Inflammatory macrophage treated with lipopolysaccharide for 4 hours (primary cell): ENCODE measurements around the gene ARMC7.
A peak's percentile ranks its signal among the peaks of the same experiment; 100 is the strongest.
"Not testable (repeated sequence)": the region's sequence is repeated elsewhere in the genome, so short reads cannot be mapped to it uniquely, and the experiment has no call there.

ENCODE experiments used
- DNase-seq: peaks from one replicate; pipeline ENCODE4 v3.0.0-alpha.2; 2020

Gene ARMC7

DNA sequence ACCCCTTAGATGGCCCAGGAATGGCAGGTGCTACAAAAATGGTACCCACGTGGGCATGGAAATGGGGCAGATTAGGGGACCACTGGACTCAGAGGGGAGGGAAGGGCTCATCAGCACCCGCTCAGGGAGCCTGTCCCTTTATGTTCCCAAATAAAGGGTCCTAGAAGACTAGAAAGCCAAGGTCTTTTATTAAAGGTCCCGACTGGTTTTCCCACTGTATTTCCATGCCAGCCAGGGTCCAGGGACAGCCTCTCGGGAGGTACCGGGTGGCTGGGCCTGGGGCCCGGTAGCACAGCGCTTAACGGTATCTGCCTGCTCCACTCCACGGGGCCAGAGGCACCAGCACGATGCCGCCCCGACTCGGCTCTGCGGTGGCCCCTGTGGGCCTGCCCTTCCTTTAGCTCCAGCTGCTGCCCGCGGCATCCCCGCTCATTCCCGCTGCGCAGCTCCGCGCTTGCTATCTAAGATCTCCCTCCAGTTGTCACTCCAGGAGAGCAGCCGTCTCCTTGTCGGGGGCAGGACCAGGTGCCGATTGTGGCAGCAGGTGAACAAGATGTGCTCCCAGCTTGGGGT lies 20.4 kb downstream of the ARMC7 start:
- no peak for DNase-seq

DNA sequence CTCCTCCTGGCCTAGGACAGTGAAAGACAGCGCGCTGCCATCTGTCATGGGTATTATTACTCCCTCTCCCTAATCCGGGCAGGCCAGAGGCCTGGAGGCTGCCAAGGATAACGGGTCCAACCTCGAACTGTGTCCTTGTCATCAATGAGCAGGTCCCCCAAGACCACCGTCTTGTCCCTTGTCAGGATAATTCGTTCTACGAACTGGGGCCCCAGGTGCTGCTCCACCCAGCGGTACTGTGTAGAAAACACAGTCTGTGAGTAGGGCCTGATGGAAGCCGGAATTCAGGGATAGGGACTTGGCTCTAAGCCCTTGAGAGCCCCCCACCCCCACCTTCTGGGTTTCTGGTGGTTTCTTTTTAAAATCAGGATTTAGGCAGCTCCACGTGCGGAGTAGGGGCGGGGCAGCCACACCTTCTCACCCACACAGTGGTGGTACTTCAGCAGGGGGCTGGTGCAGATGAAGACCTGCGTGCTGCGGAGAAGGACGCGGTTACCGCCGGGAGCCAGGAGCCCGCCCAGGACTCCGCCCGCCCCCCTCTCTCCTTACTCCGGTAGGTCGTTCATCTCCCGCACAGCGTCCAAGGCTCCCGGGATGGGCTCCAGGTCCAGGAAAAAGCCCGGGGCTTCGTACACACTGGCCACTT lies 21.0 kb downstream of the ARMC7 start:
- peak; percentile 46 for DNase-seq

DNA sequence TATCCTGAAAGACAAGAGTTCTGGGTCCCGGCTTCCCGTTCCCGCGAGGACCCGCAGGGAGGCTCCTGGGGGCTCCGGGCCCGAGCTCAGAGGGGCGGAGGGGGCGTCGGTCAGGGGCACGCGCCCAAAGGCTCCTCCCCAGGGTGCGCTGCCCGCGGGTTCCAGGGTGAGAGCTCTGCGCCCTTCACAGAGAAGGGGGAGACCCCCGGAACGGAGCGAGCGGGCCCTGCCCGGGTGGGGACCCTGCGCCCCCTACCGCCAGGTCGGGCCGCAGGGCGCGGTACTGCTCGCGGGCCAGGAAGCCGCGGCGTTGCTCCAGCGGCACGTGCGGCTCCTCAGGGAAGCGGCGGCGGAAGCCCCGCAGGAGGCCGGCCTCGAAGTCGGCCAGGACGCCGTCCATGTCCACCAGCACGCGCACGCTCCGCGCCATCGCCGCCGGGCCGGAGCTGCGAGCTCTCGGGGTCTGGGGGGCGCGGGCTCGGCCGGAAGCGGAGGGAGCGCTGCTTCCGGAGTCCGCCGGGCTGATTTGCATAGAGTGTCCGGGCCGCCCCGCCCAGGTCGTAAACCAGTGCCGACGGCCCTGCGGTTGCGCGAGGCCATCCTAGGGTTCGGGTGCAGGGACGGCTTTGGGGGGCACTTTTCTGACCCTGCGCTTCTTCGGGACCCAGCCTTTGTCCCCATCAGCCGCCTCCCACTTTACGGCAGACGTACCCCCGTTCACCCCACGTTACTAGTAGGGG lies 21.7 kb downstream of the ARMC7 start, which contains the start of gene NT5C:
Gene NT5C, minus strand, starts transcription at position 465 of the 740 bp plus-strand sequence. Its CDS starts 35 bp downstream, at position 430.
- peak; percentile 78 for DNase-seq

DNA sequence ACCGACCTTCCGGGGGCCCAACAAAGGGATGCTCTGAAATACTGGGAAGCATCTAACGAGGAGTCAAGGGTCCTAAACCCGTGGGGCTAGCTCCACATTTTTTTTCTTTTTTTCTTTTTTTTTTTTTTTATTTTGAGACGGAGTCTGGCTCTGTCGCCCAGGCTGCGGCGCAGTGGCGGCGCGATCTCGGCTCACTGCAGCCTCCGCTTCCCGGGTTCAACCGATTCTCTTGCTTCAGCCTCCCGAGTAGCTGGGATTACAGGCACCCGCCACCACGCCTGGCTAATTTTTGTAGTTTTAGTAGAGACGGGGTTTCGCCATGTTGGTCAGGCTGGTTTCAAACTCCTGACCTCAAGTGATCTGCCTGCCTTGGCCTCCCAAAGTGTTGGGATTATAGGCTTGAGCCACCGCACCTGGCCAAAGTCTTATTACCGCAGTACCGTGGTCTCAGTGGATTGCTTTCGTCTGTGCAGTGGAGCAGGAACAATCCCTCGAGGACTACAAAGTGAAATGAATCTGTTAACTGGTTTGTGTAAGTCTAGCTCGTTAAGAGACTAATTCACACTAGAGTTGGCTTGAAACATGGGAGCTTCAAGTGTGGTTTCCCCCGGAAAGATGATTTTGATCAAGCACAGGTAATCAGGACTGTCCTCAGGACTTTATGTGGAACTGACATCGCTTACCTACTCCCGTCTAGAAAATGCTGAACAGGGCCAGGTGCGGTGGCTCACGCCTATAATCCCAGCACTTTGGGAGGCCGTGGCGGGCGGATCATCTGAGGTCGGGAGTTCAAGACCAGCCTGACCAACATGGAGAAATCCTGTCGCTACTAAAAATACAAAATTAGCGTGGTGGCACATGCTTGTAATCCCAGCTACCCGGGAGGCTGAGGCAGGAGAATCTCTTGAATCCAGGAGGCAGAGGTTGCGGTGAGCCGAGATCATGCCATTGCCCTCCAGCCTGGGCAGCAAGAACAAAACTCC lies 22.5 kb downstream of the ARMC7 start:
- not testable (repeated sequence) for DNase-seq

DNA sequence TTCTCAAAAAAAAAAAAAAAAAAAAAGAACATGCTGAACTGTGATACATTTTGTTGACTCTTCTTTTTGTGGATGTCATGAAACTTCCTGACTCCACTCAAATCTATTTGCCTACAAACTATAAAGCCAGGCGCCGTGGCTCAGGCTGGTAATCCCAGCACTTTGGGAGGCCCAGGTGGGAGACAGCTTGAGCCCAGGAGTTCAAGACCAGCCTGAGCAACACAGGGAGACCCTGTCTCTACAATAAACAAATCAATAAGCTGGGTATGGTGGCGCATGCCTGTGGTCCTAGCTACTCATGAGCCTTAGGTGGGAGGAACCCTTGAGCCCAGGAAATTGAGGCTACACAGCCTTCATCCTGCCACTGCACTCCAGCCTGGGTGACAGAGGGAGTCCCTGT lies 23.2 kb downstream of the ARMC7 start:
- no peak for DNase-seq

DNA sequence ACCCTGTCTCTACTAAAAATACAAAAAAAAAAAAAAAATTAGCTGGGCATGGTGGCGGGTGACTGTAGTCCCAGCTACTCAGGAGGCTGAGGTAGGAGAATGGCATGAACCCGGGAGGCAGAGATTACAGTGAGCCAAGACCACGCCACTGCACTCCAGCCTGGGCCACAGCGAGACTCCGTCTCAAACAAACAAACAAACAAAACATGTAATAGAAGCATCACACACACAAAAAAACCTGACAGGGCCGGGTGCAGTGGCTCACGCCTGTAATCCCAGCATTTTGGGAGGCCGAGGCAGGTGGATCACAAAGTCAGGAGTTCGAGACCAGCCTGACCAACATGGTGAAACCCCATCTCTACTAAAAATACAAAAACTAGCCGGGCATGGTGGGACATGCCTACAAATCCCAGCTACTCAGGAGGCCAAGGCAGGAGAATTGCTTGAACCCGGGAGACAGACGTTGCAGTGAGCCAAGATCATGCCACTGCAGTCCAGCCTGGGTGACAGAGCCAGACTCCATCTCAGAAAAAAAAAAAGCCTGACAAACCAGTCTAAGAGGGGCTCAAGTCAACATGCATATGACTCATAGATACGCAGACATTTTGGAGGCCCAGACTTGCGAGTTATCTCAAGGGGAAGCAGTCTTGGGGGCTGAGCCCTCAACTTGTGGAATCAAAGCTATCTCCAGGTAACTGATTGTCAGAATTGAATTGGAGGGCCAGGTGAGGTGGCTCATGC lies 24.0 kb downstream of the ARMC7 start:
- not testable (repeated sequence) for DNase-seq

DNA sequence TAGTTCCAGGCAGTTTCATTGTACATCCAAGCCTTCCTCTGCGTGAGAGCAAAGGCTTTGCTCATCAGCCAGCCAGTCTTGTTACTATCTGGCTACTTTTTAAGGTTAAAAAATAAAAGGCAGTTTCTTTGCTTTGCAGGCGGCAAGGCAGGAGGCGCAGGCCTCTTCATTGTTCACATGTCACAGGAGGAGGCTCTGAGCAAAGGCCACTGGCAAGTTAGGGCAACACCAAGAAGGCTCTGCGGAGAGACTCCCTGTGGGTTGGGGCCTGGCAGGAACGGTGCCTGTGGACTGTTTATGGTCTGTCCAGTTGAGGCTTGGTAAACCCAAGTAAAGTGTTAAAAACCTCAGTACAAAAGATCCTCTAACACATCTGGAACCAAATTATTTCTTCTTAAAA lies 25.7 kb downstream of the ARMC7 start:
- no peak for DNase-seq

DNA sequence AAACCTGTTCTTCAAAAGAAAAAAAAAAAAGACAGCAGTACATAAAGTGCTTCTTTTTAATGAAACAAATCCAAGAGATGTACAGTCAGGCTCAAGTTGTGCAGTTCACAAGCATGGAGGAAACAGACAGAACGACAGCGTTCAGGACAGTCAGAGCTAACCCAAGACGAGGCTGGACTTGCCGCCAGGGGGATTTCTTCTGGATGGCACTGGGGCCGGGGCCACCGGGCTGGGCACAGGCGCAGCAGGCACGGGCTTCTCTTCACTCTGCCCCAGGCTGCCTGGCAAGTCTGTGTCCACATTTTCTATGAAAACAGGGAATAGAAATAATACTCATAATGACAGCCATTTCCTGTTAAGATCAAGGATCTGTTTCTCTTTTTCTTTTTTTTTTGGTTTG lies 26.2 kb downstream of the ARMC7 start:
- no peak for DNase-seq

DNA sequence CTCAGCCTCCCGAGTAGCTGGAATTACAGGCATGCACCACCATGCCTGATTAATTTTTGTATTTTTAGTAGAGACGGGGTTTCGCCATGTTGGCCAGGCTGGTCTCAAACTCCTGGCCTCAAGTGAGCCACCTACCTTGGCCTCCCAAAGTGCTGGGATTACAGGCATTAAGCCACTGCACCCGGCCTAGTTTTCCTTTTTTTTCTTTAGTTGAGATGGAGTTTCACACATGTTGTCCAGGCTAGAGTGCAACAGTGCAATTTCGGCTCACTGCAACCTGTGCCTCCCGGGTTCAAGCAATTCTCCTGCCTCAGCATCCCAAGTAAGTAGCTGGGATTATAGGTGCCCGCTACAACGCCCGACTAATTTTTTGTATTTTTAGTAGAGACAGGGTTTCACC lies 28.0 kb downstream of the ARMC7 start:
- DNase-seq: not testable (repeated sequence)

DNA sequence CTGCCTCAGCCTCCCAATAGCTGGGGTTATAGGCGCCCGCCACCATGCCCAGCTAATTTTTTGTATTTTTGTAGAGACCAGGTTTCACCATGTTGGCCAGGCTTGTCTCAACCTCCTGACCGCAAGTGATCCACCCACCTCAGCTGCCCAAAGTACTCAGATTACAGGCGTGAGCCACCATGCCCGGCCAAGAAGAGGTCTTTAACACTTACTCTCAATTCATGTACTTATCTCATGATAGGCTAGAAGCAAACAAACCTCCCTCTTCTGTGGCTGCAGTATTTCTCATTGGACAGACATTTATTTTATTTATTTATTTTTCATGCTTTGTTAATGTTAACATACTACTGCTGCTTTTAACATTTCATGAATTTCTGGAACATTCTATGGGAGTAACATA lies 28.8 kb downstream of the ARMC7 start:
- no peak for DNase-seq

DNA sequence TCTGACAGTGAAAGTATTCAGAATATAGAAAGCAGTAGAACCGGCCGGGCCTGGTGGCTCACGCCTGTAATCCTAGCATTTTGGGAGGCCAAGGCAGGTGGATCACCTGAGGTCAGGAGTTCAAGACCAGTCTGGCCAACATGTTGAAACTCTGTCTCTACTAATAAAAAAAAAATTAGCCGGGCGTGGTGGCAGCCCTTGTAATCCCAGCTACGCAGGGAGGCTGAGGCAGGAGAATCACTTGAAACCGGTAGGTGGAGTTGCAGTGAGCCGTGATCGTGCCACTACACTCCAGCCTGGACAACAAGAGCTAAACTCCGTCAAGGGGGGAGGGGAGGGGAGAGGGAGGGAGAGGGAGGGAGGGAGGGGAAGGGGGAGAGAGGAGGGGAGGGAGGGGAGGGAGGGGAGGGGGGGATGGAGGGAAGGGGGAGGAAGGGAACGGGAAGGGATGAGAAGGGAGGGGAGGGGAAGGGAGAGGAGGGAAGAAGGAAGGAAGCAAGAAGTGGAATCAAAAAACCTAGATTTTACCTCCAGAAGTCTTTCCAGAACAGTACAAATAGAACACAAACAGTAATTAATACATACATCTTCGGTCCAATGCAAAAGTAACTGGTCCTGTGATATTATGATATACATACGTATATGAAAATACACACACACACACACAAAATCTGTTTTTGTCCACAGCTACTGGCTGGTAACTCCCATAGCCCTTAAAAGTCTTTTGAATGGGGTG lies 32.6 kb downstream of the ARMC7 start:
- DNase-seq: no peak

DNA sequence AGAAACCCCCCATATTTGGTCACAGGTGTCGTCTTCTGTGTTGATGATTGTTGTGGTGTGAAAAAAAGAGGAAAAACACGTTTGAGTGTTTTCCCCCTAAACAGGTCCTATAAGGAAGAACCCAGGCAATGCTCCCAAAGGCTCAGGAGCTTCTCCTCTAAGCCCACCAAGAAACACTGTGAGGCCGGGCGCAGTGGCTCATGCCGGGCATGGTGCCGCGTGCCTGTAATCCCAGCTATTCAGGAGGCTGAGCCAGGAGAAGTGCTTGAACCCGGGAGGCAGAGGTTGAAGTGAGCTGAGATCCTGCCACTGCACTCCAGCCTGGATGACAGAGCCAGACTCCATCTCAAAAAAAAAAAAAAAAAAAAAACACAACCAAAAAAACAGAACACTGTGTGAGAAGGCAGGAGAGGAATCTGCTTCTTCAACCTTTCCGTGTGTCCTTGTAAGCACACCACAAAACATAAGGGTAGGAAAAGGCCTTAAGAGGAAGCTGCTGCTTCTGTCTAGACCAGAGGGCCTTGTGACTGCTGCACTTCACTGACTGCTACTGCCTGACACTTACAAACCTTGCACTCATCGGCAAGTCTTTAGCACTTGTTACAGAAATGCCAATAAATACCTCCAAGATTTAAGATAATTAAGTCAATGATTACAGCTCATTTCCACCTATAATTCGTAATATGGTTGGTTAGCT lies 35.2 kb downstream of the ARMC7 start:
- peak; percentile 46 for DNase-seq

DNA sequence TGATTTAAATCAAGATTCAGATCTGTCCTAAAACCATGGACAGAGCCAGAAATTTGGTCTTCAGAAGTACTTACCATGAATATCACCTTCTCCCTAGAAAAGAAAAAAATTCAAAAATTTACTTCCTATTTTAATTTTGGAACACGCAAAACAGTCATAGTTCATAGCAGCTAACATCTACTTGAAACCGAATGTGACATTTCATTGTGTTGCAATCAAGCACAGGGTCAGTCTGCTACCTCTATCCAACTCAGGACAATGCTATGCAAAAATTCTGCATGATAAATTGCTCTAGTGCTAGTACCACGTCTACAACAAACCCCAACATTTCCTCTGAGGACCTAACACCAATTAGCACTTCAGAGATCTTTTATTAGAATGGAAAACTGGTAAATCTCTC lies 36.8 kb downstream of the ARMC7 start:
- DNase-seq: peak; percentile 79

DNA sequence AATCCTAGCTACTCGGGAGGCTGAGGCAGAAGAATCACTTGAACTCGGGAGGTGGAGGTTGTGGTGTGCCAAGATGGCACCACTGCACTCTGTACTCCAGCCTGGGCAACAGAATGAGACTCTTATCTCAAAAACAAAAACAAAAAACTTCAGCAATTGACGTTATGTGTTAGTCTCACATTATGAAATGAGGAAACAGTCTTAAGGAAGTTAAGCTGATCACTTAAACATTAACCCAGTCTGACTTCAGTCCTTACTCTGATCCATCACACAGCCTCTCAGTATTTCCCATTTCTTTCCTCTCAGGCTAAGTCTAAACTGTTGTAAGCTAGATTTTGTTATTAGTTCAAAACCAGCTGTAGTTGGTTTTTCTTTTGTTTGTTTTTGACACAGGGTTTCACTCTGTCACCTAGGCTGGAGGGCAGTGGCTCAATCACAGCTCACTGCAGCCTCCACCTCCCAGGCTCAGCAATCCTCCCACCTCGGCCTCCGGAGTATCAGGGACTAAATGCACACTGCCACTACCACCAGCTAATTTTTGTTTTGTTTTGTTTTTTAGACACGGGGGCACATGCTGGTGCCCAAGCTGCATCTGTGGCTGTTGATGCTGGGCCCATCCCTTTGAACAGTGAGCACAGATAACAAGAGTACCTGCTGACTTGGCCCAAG lies 38.2 kb downstream of the ARMC7 start:
- DNase-seq: peak; percentile 76

DNA sequence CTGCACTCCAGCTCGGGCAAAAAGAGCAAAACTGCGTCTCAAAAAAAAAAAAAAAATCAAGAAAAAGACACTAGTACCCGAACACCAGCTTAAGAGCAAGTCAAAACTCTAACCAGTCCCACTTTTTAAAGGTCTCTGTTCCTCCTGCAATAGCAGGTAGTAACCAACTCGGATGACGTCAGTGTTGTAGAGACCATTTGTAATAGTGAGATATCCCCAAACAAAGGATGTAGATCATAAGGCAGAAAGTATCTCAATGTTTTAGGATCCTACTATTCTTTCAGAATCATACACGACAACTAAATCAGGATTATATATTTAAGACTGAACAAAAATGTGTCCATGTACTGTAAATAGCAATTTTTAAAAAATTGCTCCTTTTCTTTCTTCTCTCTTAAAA lies 42.2 kb downstream of the ARMC7 start:
- DNase-seq: no peak

DNA sequence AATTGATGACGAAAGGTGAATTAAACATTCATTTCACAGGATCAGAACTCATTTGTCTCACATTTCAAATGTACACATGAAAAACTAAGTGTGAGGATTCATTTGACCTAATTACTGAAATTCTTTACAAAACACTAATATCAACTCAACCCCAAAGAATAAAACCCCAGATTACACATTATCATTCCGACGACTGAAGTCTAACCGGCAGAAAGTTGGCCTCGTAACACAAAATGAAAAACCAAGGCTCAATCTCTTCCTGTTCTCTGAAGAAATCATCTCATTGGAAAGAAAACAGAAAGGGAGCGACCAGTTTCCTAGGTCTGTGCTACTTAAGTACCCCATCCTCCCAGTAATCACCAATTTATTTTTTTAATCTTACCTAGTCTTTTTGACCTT lies 42.8 kb downstream of the ARMC7 start:
- DNase-seq: no peak

DNA sequence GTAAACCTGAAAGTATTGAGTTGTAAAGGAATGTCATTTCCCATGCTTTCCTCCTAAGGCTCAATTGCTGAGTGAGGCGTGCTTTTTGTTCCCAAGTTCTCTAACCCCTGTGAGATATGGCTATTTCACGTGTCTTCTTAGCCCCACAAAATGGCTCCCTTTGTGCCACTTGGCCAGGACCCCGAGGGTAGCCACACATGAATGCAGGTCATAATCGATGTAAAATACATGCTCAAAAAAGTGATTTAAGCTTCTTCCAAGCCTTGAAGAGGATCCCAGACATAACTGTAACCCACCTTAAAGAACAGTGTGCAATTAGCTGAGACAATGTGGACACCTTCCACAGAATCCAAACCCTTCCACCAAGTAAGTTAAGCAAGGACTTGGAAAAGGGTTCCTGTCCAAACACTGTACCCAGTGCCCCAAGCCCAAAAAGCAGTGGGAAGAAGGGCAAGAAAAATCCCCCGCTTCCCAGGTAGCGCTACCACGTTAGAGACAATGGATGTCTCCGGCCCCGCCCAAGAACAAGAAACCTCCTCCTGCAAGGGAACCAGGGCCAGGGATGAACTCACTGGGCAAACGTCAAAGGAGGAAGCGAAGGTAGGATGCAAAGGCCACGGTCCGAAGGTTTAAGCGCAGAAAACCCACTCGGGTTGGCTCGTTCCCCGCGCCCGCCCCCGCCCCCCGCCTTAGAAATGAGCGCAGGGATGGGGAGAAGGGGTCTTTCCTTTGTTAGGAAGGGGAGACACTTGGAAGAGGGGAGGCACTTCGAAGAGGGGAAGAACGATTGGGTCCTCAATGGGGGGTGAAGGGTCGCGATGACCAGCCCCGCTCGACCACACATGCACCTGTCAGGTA lies 43.4 kb downstream of the ARMC7 start:
- peak; percentile 61 for DNase-seq

DNA sequence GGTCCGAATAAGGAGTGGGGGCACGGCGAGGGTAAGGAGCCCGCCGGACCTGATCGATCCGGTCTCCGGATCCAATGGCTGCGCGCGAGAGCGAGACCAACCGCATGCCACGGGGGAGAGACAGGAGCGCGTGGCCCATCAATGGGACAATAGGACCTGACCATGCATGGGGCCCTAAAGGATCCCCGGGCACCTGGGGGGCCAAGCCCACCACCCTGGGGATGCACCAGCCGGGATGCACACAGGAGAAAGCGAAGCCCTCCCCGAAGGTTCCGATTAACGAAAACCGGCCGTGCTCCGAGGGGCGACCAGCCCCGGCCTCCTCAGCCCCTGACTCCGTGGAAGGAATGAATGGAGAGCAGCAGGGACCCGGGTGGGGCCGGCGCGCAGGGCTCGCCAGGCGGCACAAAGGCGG lies 44.0 kb downstream of the ARMC7 start:
- no peak for DNase-seq
